HEK293 (cell line): ENCODE measurements around the gene WTIP.
A peak's percentile ranks its signal among the peaks of the same experiment; 100 is the strongest.

Experiments used
- CTCF ChIA-PET: fragments of 350-600 bp; formaldehyde crosslinking; extraction: SDS; loops from one replicate; lab custom pipeline; 2021; ENCODE audit warnings: antibody characterized with exemption; lab: Yijun Ruan, JAX
- POLR2A ChIA-PET: fragments of 300-600 bp; formaldehyde crosslinking; extraction: SDS; loops from one replicate; lab custom pipeline; 2020; ENCODE audit warnings: antibody characterized with exemption, inconsistent platforms; lab: Yijun Ruan, JAX
- H3K27ac ChIP-seq: fragments of 200-500 bp; sonication (Bioruptor generic); 2 replicates; pipeline ENCODE4 v1.5.1; 2014; ENCODE audit warnings: low read depth, low read length, control low read depth, inconsistent platforms; ENCODE audit errors: extremely low read depth
- H3K36me3 ChIP-seq, 2 experiments: fragments of 200-500 bp in 1 of 2; sonication (Bioruptor generic) in 1 of 2; 1 replicate in 1 of 2; 2 replicates in 1 of 2; pipeline ENCODE4 v1.5.1; 2014 to 2017; ENCODE audit warnings: inconsistent platforms in 2 of 2, low read length in 2 of 2; ENCODE audit not compliant: control insufficient read depth in 2 of 2, insufficient read depth in 1 of 2
- H3K4me1 ChIP-seq: fragments of 200-500 bp; sonication (Bioruptor generic); 2 replicates; pipeline ENCODE4 v1.5.1; 2014; ENCODE audit warnings: mild to moderate bottlenecking, low read length, inconsistent platforms; ENCODE audit not compliant: control insufficient read depth, insufficient read depth
- H3K4me3 ChIP-seq: 2 replicates; pipeline ENCODE4 v1.5.1; 2011; ENCODE audit warnings: low read depth, mild to moderate bottlenecking, control low read depth, low read length, moderate library complexity
- H3K9me3 ChIP-seq: fragments of 200-500 bp; sonication (Bioruptor generic); 2 replicates; pipeline ENCODE4 v1.5.1; 2014; ENCODE audit warnings: low read depth, low read length, inconsistent platforms; ENCODE audit not compliant: control insufficient read depth, insufficient read depth
- GLIS1 ChIP-seq: fragments of 450-650 bp; formaldehyde crosslinking; IDR thresholded peaks from 2 replicates; pipeline ENCODE4 v1.5.1; 2016; ENCODE audit warnings: missing biosample characterization, missing genetic modification characterization
- GLIS2 ChIP-seq: fragments of 450-650 bp; formaldehyde crosslinking; IDR thresholded peaks from 2 replicates; pipeline ENCODE4 v1.5.1; 2016; ENCODE audit warnings: missing biosample characterization, missing genetic modification characterization
- KLF16 ChIP-seq: fragments of 450-650 bp; formaldehyde crosslinking; IDR thresholded peaks from 2 replicates; pipeline ENCODE4 v1.5.1; 2017; ENCODE audit warnings: missing biosample characterization, missing genetic modification characterization
- KLF8 ChIP-seq: fragments of 450-650 bp; formaldehyde crosslinking; IDR thresholded peaks from 2 replicates; pipeline ENCODE4 v1.5.1; 2016; ENCODE audit warnings: missing biosample characterization, missing genetic modification characterization
- KLF9 ChIP-seq: fragments of 450-650 bp; formaldehyde crosslinking; IDR thresholded peaks from 2 replicates; pipeline ENCODE4 v1.5.1; 2016; ENCODE audit warnings: missing biosample characterization, missing genetic modification characterization, low read depth
- PRDM2 ChIP-seq: fragments of 450-650 bp; formaldehyde crosslinking; IDR thresholded peaks from 2 replicates; pipeline ENCODE4 v1.5.1; 2016; ENCODE audit warnings: missing biosample characterization, missing genetic modification characterization, borderline replicate concordance
- SCRT2 ChIP-seq: fragments of 450-650 bp; formaldehyde crosslinking; IDR thresholded peaks from 2 replicates; pipeline ENCODE4 v1.5.1; 2016; ENCODE audit warnings: missing biosample characterization, missing genetic modification characterization
- WT1 ChIP-seq: fragments of 450-650 bp; formaldehyde crosslinking; IDR thresholded peaks from 2 replicates; pipeline ENCODE4 v1.5.1; 2016; ENCODE audit warnings: missing biosample characterization, missing genetic modification characterization
- ZBTB11 ChIP-seq: fragments of 450-650 bp; formaldehyde crosslinking; conservative IDR thresholded peaks from 2 replicates; pipeline ENCODE4 v1.5.1; 2016; ENCODE audit warnings: low read depth, missing biosample characterization, missing genetic modification characterization
- ZBTB48 ChIP-seq: fragments of 450-650 bp; formaldehyde crosslinking; IDR thresholded peaks from 2 replicates; pipeline ENCODE4 v1.5.1; 2016; ENCODE audit warnings: missing biosample characterization, missing genetic modification characterization
- ZNF311 ChIP-seq: fragments of 450-650 bp; formaldehyde crosslinking; IDR thresholded peaks from 2 replicates; pipeline ENCODE4 v1.5.1; 2017; ENCODE audit warnings: missing biosample characterization, missing genetic modification characterization, borderline replicate concordance
- ZNF324 ChIP-seq: fragments of 450-650 bp; formaldehyde crosslinking; IDR thresholded peaks from 2 replicates; pipeline ENCODE4 v1.5.1; 2016; ENCODE audit warnings: missing biosample characterization, missing genetic modification characterization
- ZNF530 ChIP-seq: fragments of 450-650 bp; formaldehyde crosslinking; IDR thresholded peaks from 2 replicates; pipeline ENCODE4 v1.5.1; 2016; ENCODE audit warnings: low read depth, missing biosample characterization, missing genetic modification characterization
- ZNF585B ChIP-seq: fragments of 450-650 bp; formaldehyde crosslinking; IDR thresholded peaks from 2 replicates; pipeline ENCODE4 v1.5.1; 2016; ENCODE audit warnings: missing biosample characterization, missing genetic modification characterization
- ZNF843 ChIP-seq: fragments of 450-650 bp; formaldehyde crosslinking; IDR thresholded peaks from 2 replicates; pipeline ENCODE4 v1.5.1; 2016; ENCODE audit warnings: missing biosample characterization, missing genetic modification characterization
- ZXDB ChIP-seq: fragments of 450-650 bp; formaldehyde crosslinking; IDR thresholded peaks from 2 replicates; pipeline ENCODE4 v1.5.1; 2016; ENCODE audit warnings: missing biosample characterization, missing genetic modification characterization
- TF ChIP-seq, protein P1 (sequence below): fragments of 450-650 bp; formaldehyde crosslinking; IDR thresholded peaks from 2 replicates; pipeline ENCODE4 v1.5.1; 2016; ENCODE audit warnings: missing biosample characterization, missing genetic modification characterization, borderline replicate concordance

Gene WTIP

DNA sequence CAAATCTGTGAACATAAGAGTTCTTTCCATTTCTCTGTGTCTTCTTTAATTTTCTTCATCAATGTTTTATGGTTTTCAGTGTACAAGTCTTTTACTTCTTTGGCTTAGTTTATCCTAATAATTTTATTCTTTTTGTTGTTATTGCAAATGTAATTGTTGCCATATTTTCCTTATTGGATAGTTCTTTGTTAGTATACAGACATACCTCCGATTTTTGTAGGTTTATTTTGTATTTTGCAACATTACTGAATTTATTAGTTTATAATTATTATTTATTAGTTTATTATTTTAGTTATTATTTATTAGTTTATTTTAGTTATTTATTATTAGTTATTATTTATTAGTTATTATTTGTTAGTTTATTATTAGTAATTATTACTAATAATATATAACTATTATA is 43.4 kb downstream of the WTIP start:
- POLR2A ChIA-PET = no interaction called here
- Histone ChIP-seq H3K4me3 (no peak overlapping the region), H3K9me3 (peaks cover 8% of the 10 kb centered on the region), H3K4me1 (no peaks in the 10 kb centered on the region), H3K27ac (no peak overlapping the region), H3K36me3 (no peaks in the 10 kb centered on the region; a peak in 1 of 3 replicates)
- CTCF ChIA-PET = interaction anchor here (2.1 kb wide), 1 partner anchor 31 kb away, joined by 5 read pairs; no protein-coding TSS in a partner anchor
- 0 out of 2 replicates have a peak, but pooled peaks have one; percentile 16 for TF ChIP-seq KLF16 (tag by site-specific recombination)
- TF ChIP-seq ZXDB (tag by site-specific recombination) = 0 out of 2 replicates have a peak, but pooled peaks have one; percentile 16
- 0 out of 2 replicates have a peak, but pooled peaks have one; percentile 5 for TF ChIP-seq ZBTB11 (tag by site-specific recombination)
- no peak for TF ChIP-seq ZBTB48
- TF ChIP-seq, protein P1, sequence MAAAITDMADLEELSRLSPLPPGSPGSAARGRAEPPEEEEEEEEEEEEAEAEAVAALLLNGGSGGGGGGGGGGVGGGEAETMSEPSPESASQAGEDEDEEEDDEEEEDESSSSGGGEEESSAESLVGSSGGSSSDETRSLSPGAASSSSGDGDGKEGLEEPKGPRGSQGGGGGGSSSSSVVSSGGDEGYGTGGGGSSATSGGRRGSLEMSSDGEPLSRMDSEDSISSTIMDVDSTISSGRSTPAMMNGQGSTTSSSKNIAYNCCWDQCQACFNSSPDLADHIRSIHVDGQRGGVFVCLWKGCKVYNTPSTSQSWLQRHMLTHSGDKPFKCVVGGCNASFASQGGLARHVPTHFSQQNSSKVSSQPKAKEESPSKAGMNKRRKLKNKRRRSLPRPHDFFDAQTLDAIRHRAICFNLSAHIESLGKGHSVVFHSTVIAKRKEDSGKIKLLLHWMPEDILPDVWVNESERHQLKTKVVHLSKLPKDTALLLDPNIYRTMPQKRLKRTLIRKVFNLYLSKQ (tag by site-specific recombination) = 0 out of 2 replicates have a peak, but pooled peaks have one; percentile 36
- TF ChIP-seq KLF8 (tag by site-specific recombination) = 0 out of 2 replicates have a peak, but pooled peaks have one; percentile 20

GRCh38 chr19:34534206-34534605 is 52.6 kb downstream of the WTIP start:
- Histone ChIP-seq H3K27ac (no peak overlapping the region), H3K36me3 (no peaks in the 10 kb centered on the region), H3K4me3 (no peak overlapping the region), H3K4me1 (no peaks in the 10 kb centered on the region), H3K9me3 (peaks cover 13% of the 10 kb centered on the region)
- TF ChIP-seq SCRT2 (tag by site-specific recombination) (no peak), ZNF585B (tag by site-specific recombination) (no peak), GLIS1 (tag by site-specific recombination) (no peak), KLF9 (tag by site-specific recombination) (no peak), ZNF324 (tag by site-specific recombination) (no peak), ZNF843 (tag by site-specific recombination) (no peak), ZBTB48 (no peak), GLIS2 (tag by site-specific recombination) (no peak), WT1 (tag by site-specific recombination) (no peak), PRDM2 (no peak), ZNF530 (tag by site-specific recombination) (no peak), ZNF311 (tag by site-specific recombination) (no peak)
- ChIA-PET POLR2A (no interaction called here), CTCF (interaction anchor here (0.6 kb wide), 1 partner anchor 31 kb away, joined by 4 read pairs; no protein-coding TSS in a partner anchor)
